ENCODE data around the gene C1QA. TPM values are rescaled to one million over a fixed set of nuclear protein-coding genes. Genes with fewer than 3 reads are reported as not detected.
"Not testable (repeated sequence)": the region's sequence is repeated elsewhere in the genome, so short reads cannot be mapped to it uniquely, and the experiment has no call there.

The C1QA gene
- total RNA-seq, 1 donor from 2014 or later, result 10.4 TPM

- no peak for ATAC-seq
Observed at GRCh38 chr1:22641247-22641646, 4.8 kb downstream of the C1QA start.

DNA sequence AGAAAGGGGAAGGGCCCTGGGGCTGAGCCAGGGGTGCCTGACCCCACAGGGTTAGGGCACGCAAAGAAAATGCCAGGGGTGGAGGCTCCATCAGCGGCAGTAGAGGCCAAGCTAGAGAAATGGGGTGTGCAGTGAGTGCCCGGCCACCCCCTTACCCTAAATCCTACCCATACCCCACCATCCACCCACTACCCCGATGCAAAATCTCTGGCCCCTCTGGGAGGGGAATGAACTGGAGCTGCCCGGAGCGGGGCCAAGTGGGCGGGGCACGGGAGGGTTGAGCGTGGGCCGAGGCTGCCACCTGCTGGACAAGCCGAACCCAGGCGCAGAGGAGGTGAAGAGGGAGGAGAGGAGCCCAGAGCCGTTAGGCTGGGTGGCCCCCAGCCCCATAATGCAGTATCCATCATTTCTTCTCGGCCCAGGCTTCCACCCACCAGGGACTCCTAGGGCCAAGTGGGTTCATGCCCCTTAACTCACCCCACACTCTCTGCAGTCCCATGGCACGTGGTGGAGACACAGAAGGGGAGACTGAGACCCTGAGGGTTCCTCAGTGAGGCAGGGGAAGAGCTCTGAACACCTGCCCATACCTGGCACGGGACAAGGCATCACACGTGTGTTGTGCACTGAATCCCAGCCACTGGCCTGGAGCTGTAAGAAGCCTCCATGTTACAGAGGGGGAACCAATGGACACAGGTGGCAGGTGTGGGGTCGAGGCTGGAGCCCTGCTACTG, 5.6 kb downstream of the C1QA start:
- ATAC-seq, result peak; percentile 81

DNA sequence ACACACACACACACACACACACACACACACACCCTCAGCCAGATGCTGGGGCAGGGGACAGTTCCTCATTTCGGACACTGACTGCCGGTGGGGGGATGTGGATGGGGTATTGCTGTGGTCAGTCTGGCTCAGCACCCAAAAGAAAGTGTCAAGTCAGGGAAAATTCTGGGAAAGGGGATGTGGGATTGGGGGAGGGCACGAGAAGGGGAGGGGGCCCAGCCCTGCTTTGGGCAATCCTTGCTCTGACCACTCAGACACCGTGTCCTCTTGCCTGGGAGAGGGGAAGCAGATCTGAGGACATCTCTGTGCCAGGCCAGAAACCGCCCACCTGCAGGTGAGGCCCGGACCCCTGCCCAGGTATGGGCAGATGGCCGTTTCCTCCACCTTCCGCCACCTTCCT, 7.0 kb downstream of the C1QA start, which contains the start of gene C1QC:
C1QC (plus strand) TSS at position 253 of the 400 bp plus-strand sequence. CDS start 391 bp downstream, outside the sequence.
- ATAC-seq, result no peak

DNA sequence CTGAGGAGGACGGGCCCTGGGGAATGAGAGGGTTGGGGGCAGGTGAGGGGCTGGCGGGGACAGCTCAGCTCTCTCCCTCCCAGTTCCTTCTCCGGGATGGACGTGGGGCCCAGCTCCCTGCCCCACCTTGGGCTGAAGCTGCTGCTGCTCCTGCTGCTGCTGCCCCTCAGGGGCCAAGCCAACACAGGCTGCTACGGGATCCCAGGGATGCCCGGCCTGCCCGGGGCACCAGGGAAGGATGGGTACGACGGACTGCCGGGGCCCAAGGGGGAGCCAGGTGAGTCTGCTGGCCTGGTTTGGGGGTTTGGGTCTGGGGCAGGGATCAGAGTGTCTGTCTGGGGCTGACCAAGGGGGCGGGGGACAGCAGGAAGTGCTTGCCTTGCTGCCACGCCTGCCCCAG, 7.5 kb downstream of the C1QA start:
- peak; percentile 8 for ATAC-seq

GRCh38 chr1:22645931-22646330, 9.5 kb downstream of the C1QA start:
- no peak for ATAC-seq

GRCh38 chr1:22646384-22646783, 10.0 kb downstream of the C1QA start:
- ATAC-seq, result no peak

- no peak for ATAC-seq
Observed at GRCh38 chr1:22650089-22650693, 13.8 kb downstream of the C1QA start.

GRCh38 chr1:22651941-22652856, 15.8 kb downstream of the C1QA start:
- no peak for ATAC-seq

DNA sequence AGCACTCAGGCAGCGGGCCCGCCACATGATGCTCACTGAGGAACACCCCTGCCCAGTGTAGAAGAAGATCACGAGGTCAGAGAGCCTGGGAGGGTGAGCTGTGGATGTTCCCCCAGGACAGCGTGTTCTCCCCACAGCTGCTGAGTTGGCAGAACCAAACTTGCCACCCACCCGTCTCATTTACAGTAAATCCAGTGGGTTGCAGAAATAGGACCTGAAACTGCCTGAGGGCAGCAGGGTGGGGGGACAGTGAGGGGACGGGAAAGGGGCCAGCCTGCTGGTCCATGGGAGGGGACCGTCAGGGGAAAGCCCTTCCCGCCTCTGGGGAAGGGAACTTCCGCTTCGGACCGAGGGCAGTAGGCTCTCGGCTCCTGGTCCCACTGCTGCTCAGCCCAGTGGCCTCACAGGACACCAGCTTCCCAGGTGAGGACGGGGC, 16.5 kb downstream of the C1QA start, which contains the start of gene C1QB:
C1QB (plus strand) TSS at position 356 of the 436 bp plus-strand sequence. CDS start 6,227 bp downstream, outside the sequence.
- no peak for ATAC-seq

- no peak for ATAC-seq
Observed at GRCh38 chr1:22654692-22655091, 18.3 kb downstream of the C1QA start.

DNA sequence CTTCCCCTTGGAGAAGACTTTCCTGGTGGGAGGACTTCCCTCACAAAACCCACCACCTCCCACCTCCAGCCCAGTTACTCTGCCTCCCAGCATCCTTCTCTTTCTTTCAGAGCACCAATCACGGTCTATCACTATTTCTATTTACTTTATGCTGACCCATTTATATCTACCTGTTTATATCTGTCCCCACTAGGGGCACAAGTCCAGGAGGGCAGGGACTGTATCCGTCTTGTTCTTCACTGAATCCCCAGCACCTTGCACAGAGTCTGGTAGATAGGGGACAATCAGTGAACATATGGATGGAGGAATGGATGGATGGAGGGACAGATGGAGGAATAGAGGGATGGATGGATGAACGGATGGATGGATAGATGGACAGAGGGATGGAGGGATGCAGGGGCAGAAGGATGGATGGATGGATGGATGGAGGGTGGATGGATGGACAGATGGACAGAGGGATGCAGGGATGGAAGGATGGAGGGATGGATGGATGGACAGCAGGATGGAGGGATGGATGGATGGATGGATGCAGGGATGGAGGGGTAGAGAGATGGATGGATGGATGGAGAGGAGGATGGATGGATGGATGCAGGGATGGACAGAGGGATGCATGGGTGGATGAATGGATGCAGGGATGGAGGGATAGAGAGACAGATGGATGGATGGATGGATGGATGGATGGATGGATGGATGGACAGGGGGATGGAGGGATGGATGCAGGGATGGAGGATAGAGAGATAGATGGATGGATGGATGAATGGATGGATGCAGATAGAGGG, 22.1 kb downstream of the C1QA start:
- ATAC-seq, result no peak

DNA sequence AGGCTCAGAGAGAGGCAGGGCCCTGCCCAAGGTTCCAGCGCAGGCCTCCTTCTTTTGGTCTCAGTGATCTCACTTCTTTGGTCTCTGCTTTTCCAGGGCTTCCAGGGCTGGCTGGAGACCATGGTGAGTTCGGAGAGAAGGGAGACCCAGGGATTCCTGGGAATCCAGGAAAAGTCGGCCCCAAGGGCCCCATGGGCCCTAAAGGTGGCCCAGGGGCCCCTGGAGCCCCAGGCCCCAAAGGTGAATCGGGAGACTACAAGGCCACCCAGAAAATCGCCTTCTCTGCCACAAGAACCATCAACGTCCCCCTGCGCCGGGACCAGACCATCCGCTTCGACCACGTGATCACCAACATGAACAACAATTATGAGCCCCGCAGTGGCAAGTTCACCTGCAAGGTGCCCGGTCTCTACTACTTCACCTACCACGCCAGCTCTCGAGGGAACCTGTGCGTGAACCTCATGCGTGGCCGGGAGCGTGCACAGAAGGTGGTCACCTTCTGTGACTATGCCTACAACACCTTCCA, 24.4 kb downstream of the C1QA start:
- no peak for ATAC-seq

DNA sequence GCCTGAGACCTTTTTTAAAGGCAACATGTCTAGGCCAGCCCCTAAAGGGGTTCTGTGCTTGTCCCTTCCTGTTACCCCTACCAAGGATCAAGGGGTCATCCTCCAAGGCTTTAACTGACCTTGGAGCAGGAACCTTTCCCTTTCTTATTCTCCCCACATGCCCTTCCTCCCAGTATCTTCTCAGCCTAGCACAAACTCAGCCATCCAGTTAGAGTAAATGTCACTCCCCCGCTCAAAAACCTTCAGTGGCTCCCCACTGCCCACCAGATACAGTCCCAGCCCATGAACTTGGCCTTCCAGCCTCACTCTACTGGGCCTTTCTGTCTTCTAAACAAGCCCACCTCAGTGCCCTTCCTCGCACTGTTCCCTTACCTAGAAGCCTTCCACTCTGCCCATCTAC, 25.5 kb downstream of the C1QA start:
- no peak for ATAC-seq

GRCh38 chr1:22662318-22662717, 25.9 kb downstream of the C1QA start:
- ATAC-seq, result no peak

DNA sequence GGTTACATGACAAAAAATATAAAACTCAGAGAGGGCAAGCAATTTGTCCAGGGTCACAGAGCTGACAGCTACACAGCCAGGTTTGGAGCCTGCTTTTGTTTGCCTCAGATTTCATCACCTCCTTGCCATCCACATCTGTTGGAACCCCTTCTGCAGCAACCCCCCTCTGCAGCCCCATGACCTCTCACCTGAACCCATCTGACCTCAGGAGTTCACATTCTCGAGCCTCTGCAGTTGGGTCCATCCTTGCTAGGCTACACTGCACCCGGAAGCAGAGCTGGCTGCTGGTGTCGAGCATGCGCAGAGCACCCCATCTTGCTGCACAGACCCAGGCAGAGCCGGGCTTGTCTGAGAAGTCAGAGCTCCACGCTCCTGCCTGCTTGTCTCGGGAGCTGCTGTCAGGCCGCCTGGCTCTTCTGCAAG, 26.6 kb downstream of the C1QA start:
- no peak for ATAC-seq

DNA sequence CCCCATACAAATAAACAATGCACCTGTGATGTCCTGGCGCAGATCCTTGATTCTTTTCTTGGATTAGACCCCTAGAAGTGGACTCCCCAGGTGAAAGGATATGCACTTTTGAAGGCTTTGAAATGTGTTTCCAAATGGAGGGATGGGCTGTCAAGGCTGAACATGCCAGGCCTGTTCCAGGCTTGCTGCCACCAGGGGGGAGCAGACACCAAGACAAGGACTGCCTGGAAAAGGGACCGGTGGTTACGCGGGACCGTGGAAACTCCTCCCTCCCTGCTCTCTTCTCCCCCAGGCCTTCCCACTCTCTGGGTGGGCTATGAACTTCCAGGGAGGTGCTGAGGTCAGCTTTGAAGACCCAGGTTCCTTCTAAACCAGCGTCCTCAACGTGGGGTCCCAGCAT, 29.3 kb downstream of the C1QA start:
- no peak for ATAC-seq

DNA sequence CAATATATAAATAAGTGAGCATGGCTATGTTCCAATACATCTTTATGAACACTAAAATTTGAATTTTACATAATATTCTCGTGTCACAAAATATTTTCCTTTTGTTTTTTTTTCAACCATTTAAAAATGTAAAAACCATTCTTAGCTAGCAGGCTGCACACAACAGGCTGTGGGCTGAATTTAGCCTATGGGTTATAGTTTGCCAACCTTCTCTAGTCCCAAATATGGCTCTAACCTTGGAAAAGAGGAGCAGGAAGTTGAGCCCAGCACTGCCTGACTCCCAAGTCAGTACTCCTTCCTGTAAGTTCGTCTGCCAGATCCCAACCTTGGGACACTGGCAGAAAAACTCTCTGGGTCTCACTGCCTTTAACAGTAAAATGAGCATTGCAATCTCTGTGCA, 30.0 kb downstream of the C1QA start:
- no peak for ATAC-seq

GRCh38 chr1:22668840-22669239, 32.4 kb downstream of the C1QA start:
- not testable (repeated sequence) for ATAC-seq

GRCh38 chr1:22670352-22670975, 34.0 kb downstream of the C1QA start:
- no peak for ATAC-seq

GRCh38 chr1:22671999-22672398, 35.6 kb downstream of the C1QA start:
- no peak for ATAC-seq
